Measurements from ENCODE around the gene GLDC.

GLDC gene

DNA sequence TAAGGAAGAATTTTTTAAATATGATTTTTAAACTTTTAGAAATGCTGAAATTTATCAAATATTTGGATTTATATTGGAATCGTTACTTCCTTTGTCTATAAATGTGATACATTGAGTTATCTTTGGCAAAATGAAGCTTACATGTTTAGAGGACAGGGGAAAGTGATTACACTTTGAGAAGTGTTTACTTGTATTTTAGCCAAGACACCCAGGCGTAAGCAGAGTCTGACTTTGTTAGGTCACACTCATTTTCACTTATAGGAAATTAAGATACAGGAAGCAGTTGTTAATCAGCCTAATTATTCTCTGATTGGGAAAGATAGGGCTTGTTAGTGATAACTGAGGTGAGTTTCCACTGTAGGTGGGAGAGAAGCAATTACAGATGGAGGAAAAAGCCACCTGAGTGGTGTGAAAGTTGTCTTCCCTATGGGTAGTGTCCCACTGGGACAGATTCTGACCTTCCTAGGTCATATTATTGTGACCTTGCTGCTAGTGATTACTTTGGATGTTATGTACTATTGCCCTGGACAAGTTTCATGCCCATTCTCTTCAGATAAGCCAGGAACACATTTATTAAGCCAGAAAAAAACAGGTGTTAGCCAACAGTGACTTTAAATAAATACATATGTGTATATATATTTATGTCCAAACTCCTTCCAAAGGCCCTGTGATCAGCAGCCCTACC lies 143.9 kb downstream of the GLDC start:
- DNase-seq (ENCODE audit: low read depth): no peak

DNA sequence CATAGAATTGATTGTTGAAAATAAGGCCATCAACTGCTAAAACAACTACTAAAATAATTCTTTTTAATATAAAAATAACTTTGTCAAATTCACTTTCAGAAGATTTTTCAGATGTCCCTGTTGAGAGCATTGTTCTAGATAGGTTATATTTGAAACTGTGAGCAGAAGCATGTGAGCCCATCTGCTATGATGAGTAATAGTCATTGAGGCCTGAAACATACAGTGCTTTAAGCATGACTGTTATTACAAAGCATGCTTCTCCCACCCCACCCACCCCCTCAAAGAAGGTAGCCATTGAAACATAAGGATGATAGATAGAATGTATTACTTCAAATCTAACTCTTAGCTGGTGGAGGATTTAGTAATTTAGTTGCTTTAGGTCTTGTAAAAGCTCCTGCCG lies 146.5 kb downstream of the GLDC start:
- no peak for DNase-seq (ENCODE audit: low read depth)

DNA sequence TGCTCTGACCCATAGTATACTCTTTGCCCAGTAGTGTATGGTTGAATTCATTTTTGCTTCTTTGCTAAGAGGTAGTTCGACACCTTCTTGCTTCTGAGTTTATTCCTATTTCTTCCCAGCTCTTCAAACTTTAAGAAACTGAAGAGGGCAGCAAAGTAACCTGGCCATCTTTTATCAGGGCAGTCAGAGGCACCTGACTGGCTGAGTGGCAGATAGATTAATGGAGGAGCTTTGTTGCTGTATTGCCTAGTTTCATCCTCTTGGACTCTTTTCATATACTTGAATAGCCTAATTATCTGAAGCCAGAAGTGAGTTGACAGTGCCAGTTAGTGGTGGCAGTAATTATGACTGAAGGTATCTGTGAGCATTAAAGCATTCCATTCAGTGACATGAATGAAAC lies 150.1 kb downstream of the GLDC start:
- no peak for DNase-seq (ENCODE audit: low read depth)

DNA sequence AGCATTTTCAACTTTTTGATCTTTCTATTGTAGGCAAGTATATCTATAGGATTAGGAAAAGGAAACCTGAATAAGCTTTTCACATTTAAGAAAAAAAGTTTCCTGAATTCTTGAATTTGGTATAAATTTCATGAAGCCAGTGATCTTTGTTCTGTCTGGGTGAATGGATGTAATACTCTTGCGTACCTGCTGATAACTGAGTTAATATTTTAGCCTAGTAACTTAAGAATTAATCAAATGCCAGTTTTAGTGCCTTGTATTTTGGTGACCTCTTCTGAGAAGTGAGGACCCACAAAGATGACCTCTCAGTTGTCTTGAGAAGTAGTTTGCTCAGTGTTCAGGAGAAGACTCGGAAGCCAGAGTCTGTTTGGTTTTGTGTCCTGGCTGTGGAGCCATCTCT lies 154.7 kb downstream of the GLDC start:
- no peak for DNase-seq (ENCODE audit: low read depth)

DNA sequence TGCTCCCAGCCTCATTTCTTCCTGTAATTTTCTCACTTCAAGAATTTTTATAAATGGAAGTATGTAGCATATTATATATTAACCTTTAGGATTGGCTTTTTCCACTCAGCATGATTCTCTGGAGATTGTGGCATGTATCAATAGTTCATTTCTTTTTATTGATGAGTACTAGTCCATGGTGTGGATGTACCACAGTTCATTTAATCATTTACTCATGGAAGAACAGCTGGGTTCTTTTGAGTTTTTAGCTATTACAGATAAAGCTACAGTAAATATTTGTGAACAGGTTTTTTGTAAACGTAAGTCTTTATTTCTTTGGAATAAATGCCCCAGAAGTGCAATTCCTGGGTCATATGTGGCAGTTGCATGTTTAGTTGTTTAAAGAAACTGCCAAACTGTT lies 156.4 kb downstream of the GLDC start:
- DNase-seq (ENCODE audit: low read depth): no peak

DNA sequence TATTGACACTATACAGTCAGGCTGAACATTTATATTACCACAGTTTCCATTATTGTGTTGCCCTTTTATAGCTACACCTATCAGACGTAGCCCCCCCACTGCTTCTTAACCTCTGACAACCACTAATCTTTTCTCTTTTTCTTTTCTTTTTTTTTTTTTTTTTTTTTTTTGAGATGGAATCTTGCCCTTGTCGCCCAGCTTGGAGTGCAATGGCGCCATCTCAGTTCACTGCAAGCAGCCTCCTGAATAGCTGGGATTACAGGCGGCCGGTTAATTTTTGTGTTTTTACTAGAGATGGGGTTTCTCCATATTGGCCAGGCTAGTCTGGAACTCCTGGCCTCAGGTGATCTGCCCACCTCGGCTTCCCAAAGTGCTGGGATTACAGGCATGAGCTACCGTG lies 157.1 kb downstream of the GLDC start:
- DNase-seq (ENCODE audit: low read depth): no peak

DNA sequence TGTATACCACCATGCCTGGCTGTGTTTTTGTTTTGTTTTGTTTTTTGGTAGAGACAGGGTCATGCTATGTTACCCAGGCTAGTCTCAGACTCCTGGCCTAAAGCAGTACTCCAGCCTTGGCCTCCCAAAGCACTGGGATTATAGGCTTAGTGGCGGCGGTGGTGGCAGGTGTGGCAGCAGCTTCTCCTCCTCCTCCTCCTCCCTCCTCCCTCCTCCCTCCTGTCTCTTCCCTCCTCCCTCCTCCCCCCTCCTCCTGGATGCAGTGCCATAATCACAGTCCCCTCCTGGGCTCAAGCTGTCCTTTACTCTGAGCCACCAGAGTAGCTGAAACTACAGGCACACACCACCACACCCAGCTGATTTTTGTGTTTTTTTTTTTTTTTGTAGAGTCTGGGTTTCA lies 161.3 kb downstream of the GLDC start:
- no peak for DNase-seq (ENCODE audit: low read depth)
